ENCODE results near the gene LYPD3. TPM values are rescaled to one million over a fixed set of nuclear protein-coding genes. Genes with fewer than 3 reads are reported as not detected.

The LYPD3 gene
- total and polyA plus RNA-seq, 10 of the 15 experiments (the other 5 are each of a cell fraction or from before 2014, with no cell fraction given): 0.03 to 0.28 (median 0.12) TPM; not detected in 6

GRCh38 chr19:43504426-43505185 lies 39.2 kb upstream of the LYPD3 start, which contains the start of gene PHLDB3 (continued):
- TF ChIP-seq NKRF (conservative IDR thresholded peaks at IDR 0.05) (0 out of 2 replicates have a peak, but pooled peaks have one; percentile 25), DPF2 (IDR thresholded peaks at IDR 0.05) (peak; percentile 15; the same call in 1 of the 2 replicates)

- in situ Hi-C loops (cut with MboI) (no loop called here), intact Hi-C loops (cut with micrococcal nuclease; ENCODE audit: unreplicated experiment) (loop anchor here (5.0 kb wide), 2 partner anchors 41 to 56 kb away; no protein-coding TSS in a partner anchor)
- RAD21 ChIA-PET (ENCODE audit: unreplicated experiment): interaction anchor here (0.7 to 2.4 kb wide), 12 partner anchors 15 to 305 kb away, joined by 3 to 22 read pairs (median 3); partner anchors contain the start of genes IRGQ and ZNF576
- WGBS (ENCODE audit: insufficient coverage, insufficient replicate concordance, low lambda C conversion rate, missing lambda C conversion rate): under 1% methylated on average over 56 of the region's 64 CpGs
- Histone ChIP-seq H3K4me1 (ENCODE audit: control insufficient read depth, insufficient read depth, low read length) (peaks cover 4% of the 10 kb centered on the region), H3K9me3 (replicated peaks; ENCODE audit: control insufficient read depth, insufficient read depth, low read length) (no peaks in the 10 kb centered on the region), H3K79me2 (ENCODE audit: control insufficient read depth, insufficient read depth, low read length) (no peaks in the 10 kb centered on the region; the same call in 1 of the 2 replicates), H3K27me3 (replicated peaks in 1 of 2; ENCODE audit: control insufficient read depth in 2 of 2, insufficient read depth in 2 of 2, low read length in 1 of 2) (no peaks in the 10 kb centered on the region), H3K4me2 (ENCODE audit: control insufficient read depth, insufficient read depth) (peak overlapping the region; percentile 98), H2AFZ (ENCODE audit: control insufficient read depth, low read depth, low read length) (peak overlapping the region; percentile 91), H4K20me1 (ENCODE audit: control insufficient read depth, insufficient read depth) (no peaks in the 10 kb centered on the region), H3K27ac (ENCODE audit: control insufficient read depth, insufficient read depth) (peak overlapping the region; percentile 73), H3K9ac (ENCODE audit: control insufficient read depth, insufficient read depth, low read length) (peak overlapping the region; percentile 71), H3K4me3 (peak overlapping the region; percentile 67), H3K36me3 (ENCODE audit: control insufficient read depth in 2 of 2, insufficient read depth in 2 of 2, low read length in 1 of 2) (no peaks in the 10 kb centered on the region; a peak in 2 of 4 replicates)
- SMC1A ChIA-PET (ENCODE audit: uncharacterized antibody, unreplicated experiment): interaction anchor here (0.9 to 2.2 kb wide), 5 partner anchors 14 to 91 kb away, joined by 3 to 12 read pairs (median 5); no protein-coding TSS in a partner anchor
- ATAC-seq: peak; percentile 96
- BruUV-seq (replicated peaks): TSS peak; percentile 63
- FAIRE-seq: peak; percentile 98
- DNase-seq (ENCODE audit: low read depth, low spot score): peak; percentile 78
- CTCF ChIA-PET: interaction anchor here (0.6 to 3.8 kb wide), 10 partner anchors 9 to 246 kb away, joined by 3 to 42 read pairs (median 6); no protein-coding TSS in a partner anchor
- POLR2A ChIA-PET: interaction anchor here (0.6 to 1.2 kb wide), 8 partner anchors 13 to 165 kb away, joined by 3 to 6 read pairs (median 4); partner anchors contain the start of genes IRGQ, ZNF575 and ZNF576
- TF ChIP-seq PBX3 (IDR thresholded peaks at IDR 0.05; ENCODE audit: insufficient replicate concordance, low read depth, low read length) (no peak), IKZF2 (IDR thresholded peaks at IDR 0.05) (peak in 1 of 2 experiments; percentile 20; a peak in 2 of 4 replicates), NR2F1 (conservative IDR thresholded peaks at IDR 0.05) (peak; percentile 58; the same call in 1 of the 2 replicates), TAF1 (IDR thresholded peaks at IDR 0.05; ENCODE audit: borderline replicate concordance, low read depth, low read length) (peak; percentile 21; the same call in 1 of the 2 replicates), EP300 (IDR thresholded peaks at IDR 0.05; ENCODE audit: borderline replicate concordance in 1 of 2, control insufficient read depth in 1 of 2, low read depth in 2 of 2, low read length in 2 of 2) (no peak), E2F4 (IDR thresholded peaks at IDR 0.05; ENCODE audit: low read depth, low read length) (no peak)
Measured at GRCh38 chr19:43503501-43504425, 38.4 kb upstream of the LYPD3 start.

All from GM12878 (cell line).